PFSK-1 (cell line): ENCODE results near the gene ZSCAN26.

Experiments
- FOXP2 ChIP-seq: optimal IDR thresholded peaks from 2 replicates; pipeline ENCODE3; 2011; ENCODE audit warnings: borderline replicate concordance, control low read depth, inconsistent platforms; ENCODE audit not compliant: insufficient read depth; ENCODE audit errors: extremely low read length, extremely low read depth
- POLR2AphosphoS5 ChIP-seq: IDR thresholded peaks from 2 replicates; pipeline ENCODE4 v1.6.1; 2012; ENCODE audit warnings: low read depth, mild to moderate bottlenecking, control low read depth, low read length, moderate library complexity
- REST ChIP-seq, 2 experiments: IDR thresholded peaks; 2 replicates each; pipeline versions ENCODE4 v1.6.1 to v1.8.0; 2011 to 2012; ENCODE audit warnings: low read depth in 2 of 2, low read length in 2 of 2, control low read depth in 1 of 2, inconsistent platforms in 1 of 2, mild to moderate bottlenecking in 1 of 2, moderate library complexity in 1 of 2; ENCODE audit not compliant: insufficient read depth in 1 of 2
- SIN3A ChIP-seq: IDR thresholded peaks from 2 replicates; pipeline ENCODE4 v1.6.1; 2012; ENCODE audit warnings: mild to moderate bottlenecking, low read length, moderate library complexity, borderline replicate concordance; ENCODE audit not compliant: insufficient read depth
- TAF1 ChIP-seq: IDR thresholded peaks from 2 replicates; pipeline ENCODE4 v1.6.1; 2012; ENCODE audit warnings: low read length, control low read depth, borderline replicate concordance; ENCODE audit not compliant: insufficient read depth

ZSCAN26 gene

GRCh38 chr6:28248916-28249315 is 18.0 kb upstream of the ZSCAN26 start:
- TF ChIP-seq POLR2AphosphoS5, result no peak
- no peak for TF ChIP-seq TAF1
- no peak for TF ChIP-seq REST (IDR thresholded peaks at IDR 0.05; ENCODE audit: insufficient read depth in 1 of 2, low read depth in 2 of 2, low read length in 2 of 2)
- TF ChIP-seq FOXP2, result no peak
- no peak for TF ChIP-seq SIN3A

- TF ChIP-seq TAF1, result no peak
- TF ChIP-seq POLR2AphosphoS5, result no peak
- TF ChIP-seq REST (IDR thresholded peaks at IDR 0.05; ENCODE audit: insufficient read depth in 1 of 2, low read depth in 2 of 2, low read length in 2 of 2), result no peak
- TF ChIP-seq FOXP2, result no peak
- TF ChIP-seq SIN3A, result no peak
These were observed 16.2 kb upstream of the ZSCAN26 start for GRCh38 chr6:28250747-28251146.

- TF ChIP-seq POLR2AphosphoS5, result no peak
- TF ChIP-seq TAF1, result no peak
- no peak for TF ChIP-seq SIN3A
- TF ChIP-seq FOXP2, result no peak
- TF ChIP-seq REST (IDR thresholded peaks at IDR 0.05; ENCODE audit: insufficient read depth in 1 of 2, low read depth in 2 of 2, low read length in 2 of 2), result no peak
These were observed 15.3 kb upstream of the ZSCAN26 start for GRCh38 chr6:28251661-28252008.

GRCh38 chr6:28252009-28252975 is 14.7 kb upstream of the ZSCAN26 start, which contains the start of gene ZKSCAN4:
Gene ZKSCAN4 (minus strand): TSS chr6:28252269. CDS start chr6:28251980, 289 bp downstream.
- TF ChIP-seq SIN3A (peak; percentile 80; the same call in 1 of the 2 replicates), REST (IDR thresholded peaks at IDR 0.05; ENCODE audit: insufficient read depth in 1 of 2, low read depth in 2 of 2, low read length in 2 of 2) (peak in 1 of 2 experiments; percentile 28; a peak in 1 of 4 replicates), POLR2AphosphoS5 (peak; percentile 88), TAF1 (peak; percentile 93), FOXP2 (no peak)

GRCh38 chr6:28254121-28254519 is 12.8 kb upstream of the ZSCAN26 start:
- TF ChIP-seq SIN3A (no peak), REST (IDR thresholded peaks at IDR 0.05; ENCODE audit: insufficient read depth in 1 of 2, low read depth in 2 of 2, low read length in 2 of 2) (no peak), FOXP2 (no peak), POLR2AphosphoS5 (no peak), TAF1 (no peak)
